ENCODE measurements around the gene ZSWIM5.
"Not testable (repeated sequence)": the region's sequence is repeated elsewhere in the genome, so short reads cannot be mapped to it uniquely, and the experiment has no call there.

ZSWIM5 gene

GRCh38 chr1:45205910-45206721, at the start of gene ZSWIM5:
Gene ZSWIM5, minus strand, starts transcription at chr1:45206605. Its CDS starts 255 bp downstream, at chr1:45206350.
- peak; percentile 94 for DNase-seq

GRCh38 chr1:45254490-45254889, 48.1 kb upstream of the ZSWIM5 start:
- DNase-seq: no peak

- DNase-seq: no peak
Measured at GRCh38 chr1:45250544-45250943, 44.1 kb upstream of the ZSWIM5 start.

GRCh38 chr1:45248004-45248403, 41.6 kb upstream of the ZSWIM5 start:
- not testable (repeated sequence) for DNase-seq

GRCh38 chr1:45246760-45247159, 40.4 kb upstream of the ZSWIM5 start:
- peak; percentile 80 for DNase-seq

GRCh38 chr1:45246359-45246758, 40.0 kb upstream of the ZSWIM5 start:
- DNase-seq: not testable (repeated sequence)

GRCh38 chr1:45244660-45245059, 38.3 kb upstream of the ZSWIM5 start:
- no peak for DNase-seq

- no peak for DNase-seq
Measured at GRCh38 chr1:45243476-45244343, 37.3 kb upstream of the ZSWIM5 start.

GRCh38 chr1:45238846-45239245, 32.4 kb upstream of the ZSWIM5 start:
- no peak for DNase-seq

- DNase-seq: no peak
Measured at GRCh38 chr1:45236136-45236535, 29.7 kb upstream of the ZSWIM5 start.

- peak; percentile 31 for DNase-seq
Measured at GRCh38 chr1:45230537-45230936, 24.1 kb upstream of the ZSWIM5 start.

- no peak for DNase-seq
Measured at GRCh38 chr1:45225598-45225997, 19.2 kb upstream of the ZSWIM5 start.

GRCh38 chr1:45223710-45224109, 17.3 kb upstream of the ZSWIM5 start:
- DNase-seq: not testable (repeated sequence)

GRCh38 chr1:45221716-45222115, 15.3 kb upstream of the ZSWIM5 start:
- DNase-seq: peak; percentile 6

GRCh38 chr1:45216861-45217260, 10.5 kb upstream of the ZSWIM5 start:
- no peak for DNase-seq

GRCh38 chr1:45216200-45216541, 9.8 kb upstream of the ZSWIM5 start:
- no peak for DNase-seq

- no peak for DNase-seq
Measured at GRCh38 chr1:45215485-45216199, 9.2 kb upstream of the ZSWIM5 start.

- DNase-seq: no peak
Measured at GRCh38 chr1:45213892-45214291, 7.5 kb upstream of the ZSWIM5 start.

- no peak for DNase-seq
Measured at GRCh38 chr1:45211076-45211475, 4.7 kb upstream of the ZSWIM5 start.

- no peak for DNase-seq
Measured at GRCh38 chr1:45206808-45207623, 611 bp upstream of the ZSWIM5 start.

- DNase-seq: peak; percentile 79
Measured at GRCh38 chr1:45205011-45205909, 1.1 kb downstream of the ZSWIM5 start.

All from DMS53 (cell line).